ENCODE measurements around the gene MACROD2.

Gene MACROD2

GRCh38 chr20:15439551-15439950 is 1444.2 kb downstream of the MACROD2 start:
- no peak for DNase-seq

- no peak for DNase-seq
Observed at GRCh38 chr20:15440049-15440820, 1444.9 kb downstream of the MACROD2 start.

- DNase-seq, result no peak
Observed at GRCh38 chr20:15445056-15445840, 1449.9 kb downstream of the MACROD2 start.

- DNase-seq, result no peak
Observed at GRCh38 chr20:15446373-15446772, 1451.1 kb downstream of the MACROD2 start.

GRCh38 chr20:15447549-15447948 is 1452.2 kb downstream of the MACROD2 start:
- no peak for DNase-seq

- no peak for DNase-seq
Observed at GRCh38 chr20:15449061-15449460, 1453.7 kb downstream of the MACROD2 start.

GRCh38 chr20:15451241-15451640 is 1455.9 kb downstream of the MACROD2 start:
- DNase-seq, result no peak

GRCh38 chr20:15455279-15455678 is 1460.0 kb downstream of the MACROD2 start:
- no peak for DNase-seq

GRCh38 chr20:15461938-15462337 is 1466.6 kb downstream of the MACROD2 start:
- no peak for DNase-seq

GRCh38 chr20:15475483-15475882 is 1480.2 kb downstream of the MACROD2 start:
- no peak for DNase-seq

- no peak for DNase-seq
Observed at GRCh38 chr20:15476186-15476585, 1480.9 kb downstream of the MACROD2 start.

- DNase-seq, result no peak
Observed at GRCh38 chr20:15476781-15477180, 1481.5 kb downstream of the MACROD2 start.

- DNase-seq, result no peak
Observed at GRCh38 chr20:15482525-15482924, 1487.2 kb downstream of the MACROD2 start.

GRCh38 chr20:15485519-15485918 is 1490.2 kb downstream of the MACROD2 start:
- DNase-seq, result no peak

GRCh38 chr20:15487030-15487429 is 1491.7 kb downstream of the MACROD2 start:
- no peak for DNase-seq

GRCh38 chr20:15487682-15488081 is 1492.4 kb downstream of the MACROD2 start:
- DNase-seq, result no peak

- DNase-seq, result no peak
Observed at GRCh38 chr20:15491575-15491974, 1496.3 kb downstream of the MACROD2 start.

GRCh38 chr20:15494851-15495250 is 1499.5 kb downstream of the MACROD2 start:
- no peak for DNase-seq

- DNase-seq, result no peak
Observed at GRCh38 chr20:15496501-15497039, 1501.3 kb downstream of the MACROD2 start.

- DNase-seq, result no peak
Observed at GRCh38 chr20:15498926-15499325, 1503.6 kb downstream of the MACROD2 start.

- DNase-seq, result no peak
Observed at GRCh38 chr20:15506311-15506710, 1511.0 kb downstream of the MACROD2 start.

GRCh38 chr20:15507151-15507550 is 1511.8 kb downstream of the MACROD2 start:
- no peak for DNase-seq

- DNase-seq, result no peak
Observed at GRCh38 chr20:15511551-15511950, 1516.2 kb downstream of the MACROD2 start.

GRCh38 chr20:15512916-15513315 is 1517.6 kb downstream of the MACROD2 start:
- DNase-seq, result no peak

All from effector CD8-positive, alpha-beta T cell (primary cell).